ENCODE data around the gene LMAN1.

DNA sequence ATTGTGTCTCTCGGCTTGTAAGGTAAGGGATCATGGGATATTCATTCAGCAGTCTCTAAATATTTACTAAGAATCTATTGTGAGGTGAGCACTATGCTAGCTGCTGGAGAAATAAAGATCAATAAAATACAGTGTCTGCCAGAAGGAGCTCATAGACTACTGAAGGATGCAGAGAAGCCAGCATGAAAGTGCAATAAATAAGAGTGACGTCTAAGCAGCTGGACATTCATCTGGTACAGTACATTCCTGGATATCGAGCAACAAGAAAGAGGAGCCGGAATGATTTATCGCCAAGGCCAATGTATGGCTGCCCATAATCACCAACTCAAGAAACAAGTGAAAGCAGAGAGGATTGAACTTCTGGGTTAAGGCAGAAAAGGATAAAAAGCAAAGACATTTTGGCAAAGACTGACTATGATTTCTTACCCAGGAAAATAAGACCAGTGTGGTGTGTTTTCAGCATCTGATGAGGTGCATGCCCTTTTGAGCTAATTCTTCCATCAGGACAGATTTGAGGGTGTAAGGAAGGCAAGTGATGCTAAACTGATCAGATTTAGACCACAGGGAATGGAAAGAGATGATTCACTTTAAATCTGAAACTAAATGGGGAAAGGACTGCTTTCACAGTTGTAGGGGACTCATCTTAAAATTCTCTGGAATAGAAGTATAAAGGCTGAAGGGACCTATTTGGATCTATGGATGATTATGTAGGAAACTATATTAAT, 18.7 kb upstream of the LMAN1 start:
- TF ChIP-seq, protein P1, sequence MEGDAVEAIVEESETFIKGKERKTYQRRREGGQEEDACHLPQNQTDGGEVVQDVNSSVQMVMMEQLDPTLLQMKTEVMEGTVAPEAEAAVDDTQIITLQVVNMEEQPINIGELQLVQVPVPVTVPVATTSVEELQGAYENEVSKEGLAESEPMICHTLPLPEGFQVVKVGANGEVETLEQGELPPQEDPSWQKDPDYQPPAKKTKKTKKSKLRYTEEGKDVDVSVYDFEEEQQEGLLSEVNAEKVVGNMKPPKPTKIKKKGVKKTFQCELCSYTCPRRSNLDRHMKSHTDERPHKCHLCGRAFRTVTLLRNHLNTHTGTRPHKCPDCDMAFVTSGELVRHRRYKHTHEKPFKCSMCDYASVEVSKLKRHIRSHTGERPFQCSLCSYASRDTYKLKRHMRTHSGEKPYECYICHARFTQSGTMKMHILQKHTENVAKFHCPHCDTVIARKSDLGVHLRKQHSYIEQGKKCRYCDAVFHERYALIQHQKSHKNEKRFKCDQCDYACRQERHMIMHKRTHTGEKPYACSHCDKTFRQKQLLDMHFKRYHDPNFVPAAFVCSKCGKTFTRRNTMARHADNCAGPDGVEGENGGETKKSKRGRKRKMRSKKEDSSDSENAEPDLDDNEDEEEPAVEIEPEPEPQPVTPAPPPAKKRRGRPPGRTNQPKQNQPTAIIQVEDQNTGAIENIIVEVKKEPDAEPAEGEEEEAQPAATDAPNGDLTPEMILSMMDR (IDR thresholded peaks at IDR 0.05; ENCODE audit: low read length), result no peak
- TF ChIP-seq EZH2 (IDR thresholded peaks at IDR 0.05; ENCODE audit: borderline replicate concordance, low read length), result no peak
